ENCODE results near the gene LRRC14B.
"Not testable (repeated sequence)": the region's sequence is repeated elsewhere in the genome, so short reads cannot be mapped to it uniquely, and the experiment has no call there.

LRRC14B gene

DNA sequence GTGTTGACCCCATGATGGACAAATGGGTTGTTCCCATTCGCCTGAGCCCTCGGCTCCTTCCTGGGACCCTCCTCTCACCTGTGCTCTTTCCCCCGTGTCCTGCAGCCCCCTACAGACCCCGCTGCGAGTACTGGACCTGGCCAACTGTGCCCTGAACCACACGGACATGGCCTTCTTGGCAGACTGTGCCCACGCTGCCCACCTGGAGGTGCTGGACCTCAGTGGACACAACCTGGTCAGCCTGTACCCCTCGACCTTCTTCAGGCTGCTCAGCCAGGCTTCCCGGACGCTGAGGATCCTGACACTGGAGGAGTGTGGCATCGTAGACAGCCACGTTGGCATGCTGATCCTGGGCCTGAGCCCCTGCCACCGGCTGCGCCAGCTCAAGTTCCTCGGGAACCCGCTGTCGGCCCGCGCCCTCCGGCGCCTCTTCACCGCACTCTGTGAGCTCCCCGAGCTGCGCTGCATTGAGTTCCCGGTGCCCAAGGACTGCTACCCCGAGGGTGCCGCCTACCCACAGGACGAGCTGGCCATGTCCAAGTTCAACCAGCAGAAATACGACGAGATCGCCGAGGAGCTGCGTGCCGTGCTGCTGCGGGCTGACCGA, 3.4 kb downstream of the LRRC14B start:
- H3K4me3 ChIP-seq (ENCODE audit: low read depth, low read length) = no peak overlapping the region
- no peak for DNase-seq (ENCODE audit: low read depth)
- in situ Hi-C loops (cut with HindIII; ENCODE audit: low sequenced_read_pairs) = no loop called here
- no peak for TF ChIP-seq CTCF (IDR thresholded peaks at IDR 0.05; ENCODE audit: low read depth, low read length, missing control alignments)

DNA sequence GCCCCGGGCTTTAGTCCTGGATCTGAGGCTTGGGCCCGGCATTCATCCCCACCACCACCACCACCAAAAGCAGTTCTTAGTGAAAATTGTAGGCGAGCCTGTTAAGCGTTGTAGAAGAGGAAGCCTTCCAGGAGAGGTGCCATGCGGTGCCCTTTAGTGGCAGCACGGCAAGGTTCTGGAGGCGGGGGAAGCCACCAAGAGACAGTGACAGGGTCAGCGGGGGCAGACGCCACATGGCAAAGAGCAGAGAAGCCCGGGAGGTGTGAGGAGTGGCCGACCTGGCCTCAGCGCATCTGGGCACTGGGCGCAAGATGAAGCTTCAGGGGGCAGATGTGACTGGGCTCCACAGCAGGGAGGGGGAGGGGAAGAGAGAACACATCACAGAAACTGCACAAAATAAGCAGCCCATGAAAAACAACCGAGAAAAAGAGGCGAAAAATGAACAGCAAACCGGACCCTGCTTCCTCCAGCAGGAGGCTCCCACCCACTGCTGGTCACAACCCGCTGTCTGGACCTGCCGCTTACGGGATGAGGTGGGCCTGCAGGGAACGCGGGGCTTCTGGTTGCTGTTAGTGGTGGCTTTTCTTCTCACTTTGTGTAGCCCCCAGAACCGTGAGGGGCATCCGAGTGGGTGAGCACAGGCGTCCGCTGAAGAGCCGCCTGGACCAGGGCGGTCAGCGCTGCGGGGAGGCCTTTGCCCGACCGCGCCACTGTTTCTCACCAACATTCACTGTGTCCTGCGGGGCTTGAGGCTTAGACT, 4.3 kb downstream of the LRRC14B start:
- no peak for DNase-seq (ENCODE audit: low read depth)
- H3K4me3 ChIP-seq (ENCODE audit: low read depth, low read length) = no peak overlapping the region
- TF ChIP-seq CTCF (IDR thresholded peaks at IDR 0.05; ENCODE audit: low read depth, low read length, missing control alignments) = peak; percentile 10
- in situ Hi-C loops (cut with HindIII; ENCODE audit: low sequenced_read_pairs) = no loop called here

DNA sequence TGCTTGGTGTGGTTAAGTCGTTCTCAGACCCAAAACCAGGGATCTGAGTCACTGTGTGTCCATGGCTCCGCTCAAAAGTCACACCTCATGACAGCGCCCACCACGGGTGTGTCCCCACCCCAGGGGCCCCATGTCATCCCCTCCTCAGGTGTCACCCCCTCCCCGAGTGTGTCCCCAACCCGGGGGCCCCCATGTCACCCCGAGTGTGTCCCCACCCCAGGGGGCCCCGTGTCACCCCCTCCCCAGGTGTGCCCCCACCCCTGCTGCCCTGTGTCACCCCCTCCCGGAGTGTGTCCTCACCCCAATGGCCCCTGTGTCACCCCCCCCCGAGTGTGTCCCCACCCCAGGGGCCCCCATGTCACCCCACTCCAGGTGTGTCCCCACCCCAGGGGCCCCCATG, 5.1 kb downstream of the LRRC14B start:
- DNase-seq (ENCODE audit: low read depth) = no peak
- in situ Hi-C loops (cut with HindIII; ENCODE audit: low sequenced_read_pairs) = no loop called here
- TF ChIP-seq CTCF (IDR thresholded peaks at IDR 0.05; ENCODE audit: low read depth, low read length, missing control alignments) = no peak
- no peak overlapping the region for H3K4me3 ChIP-seq (ENCODE audit: low read depth, low read length)

- DNase-seq (ENCODE audit: low read depth); H3K4me3 ChIP-seq (ENCODE audit: low read depth, low read length); in situ Hi-C loops (cut with HindIII; ENCODE audit: low sequenced_read_pairs): not testable (repeated sequence)
- peak; percentile 42 for TF ChIP-seq CTCF (IDR thresholded peaks at IDR 0.05; ENCODE audit: low read depth, low read length, missing control alignments)
Measured at GRCh38 chr5:197031-197430, 5.7 kb downstream of the LRRC14B start.

DNA sequence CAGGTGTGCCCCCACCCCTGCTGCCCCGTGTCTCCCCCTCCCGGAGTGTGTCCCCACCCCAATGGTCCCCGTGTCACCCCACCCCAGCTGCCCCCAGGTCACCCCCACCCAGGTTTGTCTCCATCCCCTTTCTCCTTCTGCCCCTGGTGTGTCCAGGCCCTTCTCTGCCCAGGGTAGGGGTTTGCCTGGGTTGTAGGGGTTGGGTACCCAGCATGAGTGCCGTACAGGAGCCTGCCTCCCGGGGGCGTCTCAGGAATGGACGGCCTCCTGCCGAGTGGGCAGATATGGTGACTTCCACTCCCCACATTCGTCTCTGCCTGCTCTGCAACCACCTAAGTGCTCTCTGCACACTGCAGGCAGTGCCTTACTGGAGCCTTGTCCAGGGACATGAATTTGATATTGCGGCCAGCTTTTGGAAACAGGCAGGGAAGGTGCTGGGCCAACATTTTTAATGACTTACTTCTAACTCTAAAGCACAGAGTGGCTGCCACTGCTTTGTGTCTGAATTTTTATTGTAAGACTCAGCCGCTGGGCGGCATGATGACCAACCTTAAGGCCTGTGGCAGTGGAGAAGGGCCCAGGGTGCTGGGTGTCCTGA, 6.7 kb downstream of the LRRC14B start:
- H3K4me3 ChIP-seq (ENCODE audit: low read depth, low read length) = no peak overlapping the region
- no peak for TF ChIP-seq CTCF (IDR thresholded peaks at IDR 0.05; ENCODE audit: low read depth, low read length, missing control alignments)
- no peak for DNase-seq (ENCODE audit: low read depth)
- in situ Hi-C loops (cut with HindIII; ENCODE audit: low sequenced_read_pairs) = no loop called here

GRCh38 chr5:198516-199196, 7.4 kb downstream of the LRRC14B start:
- no peak for TF ChIP-seq CTCF (IDR thresholded peaks at IDR 0.05; ENCODE audit: low read depth, low read length, missing control alignments)
- in situ Hi-C loops (cut with HindIII; ENCODE audit: low sequenced_read_pairs) = no loop called here
- no peak overlapping the region for H3K4me3 ChIP-seq (ENCODE audit: low read depth, low read length)
- DNase-seq (ENCODE audit: low read depth) = no peak
